Colon (tissue), 2 donors: ENCODE results near the gene RET.

ENCODE experiments used
- FAIRE-seq: peaks from 2 replicates; lab custom pipeline; 2012; peaks lifted over from hg19 to GRCh38; lab: Jason Lieb, UNC
- donor health status: control.
- donor health status: control.

The RET gene

DNA sequence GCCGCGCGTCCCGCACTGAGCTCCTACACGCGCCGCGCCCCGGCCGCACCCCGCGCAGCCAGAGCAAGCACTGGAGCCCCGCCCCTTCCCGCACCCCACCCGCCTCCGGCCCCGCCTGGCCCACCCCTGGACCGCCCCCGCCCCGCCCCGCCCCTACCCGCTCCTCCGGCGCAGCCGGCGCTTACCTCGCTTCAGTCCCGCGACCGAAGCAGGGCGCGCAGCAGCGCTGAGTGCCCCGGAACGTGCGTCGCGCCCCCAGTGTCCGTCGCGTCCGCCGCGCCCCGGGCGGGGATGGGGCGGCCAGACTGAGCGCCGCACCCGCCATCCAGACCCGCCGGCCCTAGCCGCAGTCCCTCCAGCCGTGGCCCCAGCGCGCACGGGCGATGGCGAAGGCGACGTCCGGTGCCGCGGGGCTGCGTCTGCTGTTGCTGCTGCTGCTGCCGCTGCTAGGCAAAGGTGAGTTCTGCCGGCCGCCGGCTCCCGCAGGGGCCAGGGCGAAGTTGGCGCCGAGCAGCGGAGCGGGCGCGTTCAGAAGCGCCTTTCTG, at the start of gene RET:
Gene RET (plus strand): TSS at position 194 of the 545 bp plus-strand sequence. CDS start 190 bp downstream, at position 384.
- no peak for FAIRE-seq

DNA sequence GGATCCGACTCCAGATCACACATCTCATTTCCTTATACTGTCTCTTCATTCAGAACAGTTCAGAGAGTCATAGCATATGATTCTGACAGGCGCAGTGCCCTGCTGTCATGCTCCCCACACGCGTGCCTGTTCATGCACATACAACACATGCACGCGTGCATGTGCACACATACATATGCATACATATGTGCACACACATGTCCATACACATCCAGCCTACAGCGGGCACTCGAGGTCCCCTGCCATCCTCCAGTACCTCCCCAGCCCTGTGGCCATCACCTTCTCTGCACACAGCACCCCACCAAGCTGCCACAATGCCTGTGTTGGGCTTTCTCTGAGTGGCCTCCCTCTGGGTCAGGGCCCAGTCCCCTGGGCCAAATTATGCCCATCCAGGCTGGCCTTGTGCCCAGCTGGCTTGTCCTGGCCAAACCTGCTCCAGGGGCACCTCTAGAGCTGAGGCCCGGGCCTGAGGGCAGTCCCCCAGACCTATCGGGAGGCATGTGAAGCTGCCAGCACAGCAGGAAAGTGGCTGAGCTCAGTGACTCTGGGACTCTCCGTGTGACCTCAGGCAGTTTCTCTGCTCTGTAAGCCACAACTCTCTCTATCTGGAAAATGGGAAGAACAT, 49.4 kb upstream of the RET start:
- FAIRE-seq = no peak

DNA sequence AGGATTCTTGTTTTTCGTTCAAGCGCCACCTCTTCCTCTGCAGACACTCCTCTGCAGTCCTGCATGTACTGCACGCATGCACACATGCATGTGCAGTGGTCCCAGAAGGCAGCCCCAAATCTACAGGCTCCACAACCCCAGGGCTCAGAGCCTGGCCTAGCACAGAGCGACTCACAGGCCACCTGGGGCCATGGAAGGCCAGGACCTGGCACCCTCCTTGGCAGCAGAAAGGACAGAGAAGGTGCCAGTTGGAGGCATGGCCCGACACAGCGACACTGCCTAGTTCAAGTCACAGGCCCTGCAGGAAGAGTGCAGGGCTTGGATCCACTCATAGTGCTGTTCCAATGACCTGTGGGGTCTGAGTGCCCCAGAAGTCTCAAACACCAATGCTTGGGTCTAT, 48.7 kb upstream of the RET start:
- no peak for FAIRE-seq

DNA sequence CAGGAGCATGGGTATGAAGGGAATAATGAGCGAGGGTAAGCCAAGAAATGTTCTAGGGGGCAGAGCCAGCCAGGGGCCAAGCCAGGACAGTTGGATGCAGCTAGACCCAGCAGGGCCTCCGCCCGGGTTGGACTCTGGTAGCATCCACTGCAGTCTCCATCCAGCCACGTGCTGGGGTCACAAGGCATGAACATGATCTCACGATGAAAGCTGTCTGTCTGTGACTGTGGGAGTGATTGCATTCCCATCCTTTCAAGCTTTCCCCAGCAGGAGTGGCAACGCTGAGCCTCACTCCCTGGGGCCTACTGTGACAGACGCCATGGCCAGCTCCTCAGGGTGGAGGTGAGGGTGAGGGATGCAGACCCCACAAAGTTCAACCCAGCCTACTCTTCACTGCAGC, 47.8 kb upstream of the RET start:
- FAIRE-seq = no peak

DNA sequence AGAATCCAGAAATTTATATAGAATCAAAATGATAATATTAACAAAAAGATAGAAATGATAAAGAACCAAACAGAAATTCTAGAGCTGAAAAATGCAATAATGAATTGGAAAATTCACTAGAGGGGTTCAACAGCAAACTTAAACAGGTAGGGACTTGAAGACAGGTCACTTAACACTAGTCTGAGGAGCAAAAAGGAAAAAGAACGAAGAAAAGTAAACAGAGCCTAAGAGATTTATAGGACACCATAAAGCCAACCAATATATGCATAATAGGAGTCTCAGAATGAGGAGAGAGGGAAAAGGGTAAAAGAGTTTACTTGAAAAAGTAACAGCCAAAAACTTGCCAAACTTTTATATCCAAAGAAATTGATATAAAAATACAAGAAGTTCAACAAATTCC, 44.3 kb upstream of the RET start:
- FAIRE-seq = no peak

DNA sequence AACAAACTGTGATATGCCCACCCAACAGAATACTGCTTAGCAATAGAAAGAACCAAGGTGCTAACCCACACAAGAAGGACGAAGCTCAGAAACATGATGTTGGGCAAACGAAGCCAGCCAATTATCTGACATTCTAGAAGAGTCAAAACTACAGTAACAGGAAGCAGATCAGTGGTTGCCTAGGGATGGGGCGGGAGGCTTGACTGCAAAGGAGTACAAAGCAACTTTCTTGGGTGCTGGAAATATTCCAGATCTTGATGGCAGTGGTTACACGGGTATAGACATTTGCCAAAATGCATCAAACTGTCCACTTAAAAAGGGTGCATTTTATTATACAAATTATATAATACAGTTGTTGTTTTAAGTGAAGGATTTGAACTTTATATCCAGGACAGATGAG, 41.1 kb upstream of the RET start:
- no peak for FAIRE-seq

DNA sequence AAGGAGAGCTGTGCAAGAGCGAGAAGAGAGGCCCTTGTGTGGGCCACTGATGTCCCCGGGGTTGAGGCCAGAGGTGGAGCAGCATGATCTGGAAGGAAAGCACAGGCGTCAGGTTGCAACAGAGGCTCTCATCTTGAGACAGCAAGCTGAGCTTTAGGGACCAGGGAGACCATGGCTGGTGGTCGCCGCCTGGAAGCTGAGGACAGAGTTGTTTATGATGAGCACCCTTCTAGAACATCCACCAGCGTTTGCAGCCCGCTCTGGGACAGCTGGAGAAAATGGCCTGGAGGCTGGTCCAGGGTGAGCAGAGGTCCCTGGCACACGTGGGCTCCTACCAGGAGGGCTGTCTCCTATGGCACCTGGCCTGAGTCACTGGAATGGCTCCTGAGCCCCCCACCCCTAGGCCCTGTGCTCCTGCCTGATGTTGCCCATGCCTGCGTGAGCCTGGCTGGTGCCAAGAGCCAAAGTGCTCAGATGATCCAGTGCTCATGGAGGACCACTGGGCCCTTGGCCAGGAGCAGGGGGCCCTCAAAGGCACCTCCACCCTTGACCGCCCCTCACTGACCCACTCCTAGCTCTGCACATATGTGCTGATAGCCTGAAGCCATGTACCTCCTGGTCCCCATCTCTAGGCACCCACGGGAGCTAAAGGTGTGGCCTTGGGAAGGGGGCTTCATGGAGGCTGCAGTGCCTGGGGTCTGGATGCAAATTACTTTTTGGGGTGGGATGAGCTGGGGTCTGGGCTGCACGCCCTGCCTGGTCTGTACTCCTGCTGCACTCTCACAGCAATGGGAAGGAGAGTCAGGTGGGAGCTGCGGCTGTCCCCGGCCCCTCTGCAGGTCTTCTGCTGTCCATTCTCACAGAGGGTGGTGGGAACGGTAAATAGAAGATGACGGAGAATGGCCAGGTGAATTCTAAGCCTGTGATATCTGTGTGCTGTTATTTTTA, 40.1 kb upstream of the RET start:
- no peak for FAIRE-seq

DNA sequence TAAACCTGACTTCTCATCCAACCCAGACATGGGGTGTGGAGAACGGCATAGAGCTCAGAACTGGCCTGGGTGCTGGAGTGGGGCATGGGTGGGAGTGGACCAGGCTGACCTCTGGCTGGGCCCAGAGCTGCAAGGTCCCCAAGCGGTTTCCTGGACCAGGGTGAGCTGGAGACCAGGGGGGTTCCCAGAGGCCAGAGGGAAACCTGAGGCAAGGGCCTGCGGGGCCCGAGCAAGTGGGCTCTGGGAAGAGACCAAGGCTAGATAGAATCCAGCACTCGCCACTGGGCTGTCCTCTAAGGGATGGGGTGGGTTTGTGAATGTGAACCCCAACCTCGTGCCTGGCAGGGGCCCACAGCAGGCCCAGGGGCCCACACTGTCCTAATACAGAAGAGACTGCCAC, 39.4 kb upstream of the RET start:
- FAIRE-seq = no peak

DNA sequence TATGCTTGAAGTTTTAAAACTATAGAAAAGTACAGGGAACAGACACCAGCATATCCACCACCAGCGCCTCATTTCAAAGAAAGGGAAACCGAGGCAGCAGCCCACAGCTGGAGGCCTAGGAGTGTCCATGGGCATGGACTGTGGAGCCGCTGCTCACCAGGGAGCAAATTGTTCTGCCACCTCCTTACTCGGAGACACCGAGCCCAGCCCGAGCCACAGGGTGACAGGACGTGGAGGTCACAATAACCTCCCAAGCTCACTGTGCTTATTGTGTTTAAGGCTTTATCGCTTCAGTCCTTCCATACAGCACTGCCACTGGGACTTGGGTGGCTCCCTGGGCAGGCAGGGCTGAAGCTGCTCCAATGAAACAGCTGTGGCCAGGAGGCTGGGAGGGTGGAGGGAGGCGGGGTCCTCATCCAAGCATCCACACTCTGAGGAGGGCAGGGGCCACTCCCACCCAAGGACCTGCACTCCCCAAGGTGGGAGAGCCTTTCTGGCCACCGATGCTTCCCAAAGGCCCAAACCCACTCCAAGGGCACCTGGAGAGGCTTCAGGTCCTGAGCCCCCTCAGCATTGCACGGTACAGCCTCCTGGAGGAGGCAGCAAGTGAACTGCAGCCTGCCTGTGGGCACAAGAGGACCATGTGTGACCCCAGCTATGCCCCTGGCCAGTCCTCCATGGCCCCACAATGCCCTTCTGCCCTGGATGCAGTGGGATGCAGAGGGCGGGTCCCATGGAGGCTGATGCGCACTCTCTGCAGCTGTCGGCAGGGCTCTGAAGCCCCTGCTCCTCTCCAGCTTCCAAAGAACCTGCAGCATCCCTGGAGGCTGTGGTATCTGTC, 38.7 kb upstream of the RET start:
- no peak for FAIRE-seq

DNA sequence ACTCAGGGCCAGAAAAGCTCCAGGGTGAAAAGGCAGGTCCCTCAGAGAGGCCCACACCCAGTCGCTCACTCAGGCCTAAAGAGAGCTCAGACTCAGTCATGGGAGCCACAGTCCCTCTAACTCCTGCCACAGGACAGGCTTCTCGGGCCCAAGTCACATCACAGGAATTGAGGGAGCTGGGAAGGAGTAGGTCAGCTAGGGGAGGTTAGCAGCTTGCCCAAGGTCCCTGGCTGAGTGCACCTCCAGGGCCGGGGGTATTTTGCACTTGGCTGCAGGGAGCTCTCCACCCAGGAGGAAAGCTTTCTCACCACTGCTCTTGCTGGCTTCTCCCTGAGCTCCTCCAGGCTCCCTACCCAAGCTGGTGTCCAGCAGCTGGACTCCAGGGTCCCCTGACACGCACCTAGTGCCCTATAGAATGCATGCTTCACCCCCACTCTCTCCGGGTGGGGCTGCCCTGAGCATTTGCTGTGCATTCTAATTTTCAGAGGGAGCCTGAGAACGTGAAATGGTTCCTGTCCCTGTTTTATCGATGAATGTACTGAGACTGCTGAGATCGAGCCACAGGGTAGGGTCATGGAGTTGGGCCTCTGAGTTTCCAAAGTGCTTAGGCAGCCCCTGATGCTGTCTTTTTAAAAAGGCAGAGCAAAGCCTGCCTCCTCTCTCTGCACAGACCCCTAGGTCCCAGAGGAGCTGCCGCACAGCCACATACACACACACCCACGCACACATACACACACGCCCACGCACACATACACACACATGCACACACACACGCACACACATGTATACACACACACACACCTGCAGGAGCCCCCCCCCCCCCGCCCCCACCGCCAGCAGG, 37.9 kb upstream of the RET start:
- no peak for FAIRE-seq

DNA sequence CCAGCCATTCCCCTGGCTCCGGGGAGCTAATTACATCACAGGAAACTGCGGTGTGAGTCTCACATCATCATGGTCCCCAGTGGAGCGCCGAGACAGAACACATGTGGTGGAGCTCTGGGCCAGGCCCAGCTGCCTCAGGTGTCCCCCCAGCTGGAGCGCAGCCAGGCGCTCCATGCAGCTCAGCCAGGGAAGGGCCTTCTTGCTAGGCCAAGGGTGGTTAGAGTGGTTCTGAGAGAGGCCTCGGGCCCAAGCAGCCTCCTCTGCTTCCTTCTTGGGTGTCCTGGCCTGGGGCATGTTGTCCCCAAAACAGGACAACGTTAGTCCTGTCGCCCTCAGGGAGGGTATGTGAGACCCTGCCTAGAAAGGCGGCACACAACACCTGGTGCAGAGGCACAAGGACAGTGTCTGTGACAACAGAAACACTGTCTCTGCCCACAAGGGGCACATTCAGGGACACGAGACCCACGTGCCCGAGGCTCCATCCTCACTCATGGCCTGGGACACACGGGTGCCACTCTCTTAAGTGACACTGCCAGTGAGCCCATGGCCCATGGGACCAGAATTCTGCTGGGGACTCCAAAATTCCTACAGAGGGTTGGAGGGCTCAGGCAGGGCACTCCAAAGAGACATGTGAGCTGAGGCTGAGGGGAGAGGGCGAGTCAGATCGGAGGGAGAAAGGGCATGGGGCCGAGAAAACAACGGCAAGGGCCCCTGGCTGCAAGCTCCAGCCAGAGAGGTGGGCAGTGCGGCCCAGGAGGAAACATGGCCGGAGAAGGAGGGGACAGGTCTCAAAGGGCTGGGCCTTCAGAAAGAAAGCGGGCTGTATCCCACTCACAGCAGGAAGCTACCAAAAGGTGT, 37.0 kb upstream of the RET start:
- no peak for FAIRE-seq

DNA sequence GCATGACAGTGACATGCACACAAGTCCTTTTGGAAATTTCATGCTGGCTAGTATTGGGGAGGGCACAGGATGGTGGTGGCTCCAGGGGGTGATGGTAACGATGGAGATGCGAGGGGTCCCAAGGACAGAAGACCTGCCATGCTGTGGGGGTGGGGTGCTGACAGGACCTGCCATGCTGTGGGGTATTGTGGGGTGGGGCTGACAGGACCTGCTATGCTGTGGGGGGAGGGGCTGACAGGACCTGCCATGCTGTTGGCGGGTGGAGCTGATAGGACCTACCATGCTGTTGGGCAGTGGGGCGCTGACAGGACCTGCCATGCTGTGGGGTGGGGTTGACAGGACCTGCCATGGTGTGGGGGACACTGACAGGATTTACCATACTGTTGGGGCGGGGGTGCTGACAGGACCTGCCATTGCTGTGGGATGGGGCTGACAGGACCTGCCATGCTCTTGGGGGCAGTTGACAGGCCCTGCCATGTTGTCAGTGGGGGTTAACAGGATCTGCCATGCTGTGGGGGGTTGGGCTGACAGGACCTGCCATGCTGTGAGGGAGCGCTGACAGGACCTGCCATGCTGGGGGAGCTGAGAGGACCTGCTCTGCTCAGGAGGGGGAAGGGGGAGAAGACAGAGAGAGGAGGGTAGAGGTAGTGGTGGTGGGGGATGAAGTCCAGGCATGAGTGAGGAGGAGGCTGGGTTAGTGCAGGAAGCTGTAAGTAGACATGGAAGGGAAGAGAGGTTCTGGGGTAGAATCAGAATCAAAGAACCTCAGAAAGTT, 36.2 kb upstream of the RET start:
- no peak for FAIRE-seq

DNA sequence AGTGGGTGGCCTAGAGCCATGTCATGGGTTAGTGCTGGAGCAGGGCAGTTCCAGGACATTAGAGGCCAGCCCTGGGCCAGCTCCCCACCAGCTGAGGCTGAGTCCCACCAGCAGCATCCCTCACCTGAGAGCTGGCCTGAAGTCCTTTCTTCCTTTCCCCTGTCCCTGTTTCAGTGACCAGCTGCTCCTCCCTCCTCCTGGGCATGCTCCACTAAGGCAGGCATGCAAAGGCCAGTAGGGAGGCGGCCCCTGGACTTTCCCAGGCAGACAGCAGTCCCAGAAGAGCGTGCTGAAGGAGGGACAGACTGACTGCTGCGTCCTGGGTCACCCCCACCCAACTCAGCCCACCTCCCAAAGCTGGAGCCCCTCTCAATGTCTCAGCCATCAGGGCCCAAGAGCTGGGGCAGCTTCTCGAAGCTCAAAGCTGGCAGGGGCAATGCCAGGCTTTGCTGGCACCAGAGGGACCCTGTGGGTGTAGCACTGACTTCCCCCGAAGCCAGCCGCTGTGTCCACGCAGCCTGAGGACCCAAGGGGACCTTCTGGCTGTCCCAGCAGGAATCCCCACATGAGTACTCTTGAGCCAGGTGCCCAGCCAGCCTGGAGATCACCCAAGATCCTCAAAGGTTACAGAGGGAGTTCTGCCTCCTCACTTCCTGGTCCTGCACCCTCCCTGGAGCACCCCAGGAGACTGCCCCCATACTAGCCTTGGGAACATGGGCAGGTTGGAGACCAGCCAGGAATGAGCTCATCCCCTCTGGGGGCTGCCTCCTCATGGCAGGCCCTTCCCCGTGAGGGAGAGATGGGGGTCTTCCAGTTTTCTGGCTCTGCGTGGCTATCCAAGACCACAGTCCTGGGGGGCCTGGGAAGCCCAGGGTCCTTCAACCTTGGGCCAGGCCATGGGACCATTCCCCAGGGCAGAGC, 35.2 kb upstream of the RET start:
- FAIRE-seq = no peak

DNA sequence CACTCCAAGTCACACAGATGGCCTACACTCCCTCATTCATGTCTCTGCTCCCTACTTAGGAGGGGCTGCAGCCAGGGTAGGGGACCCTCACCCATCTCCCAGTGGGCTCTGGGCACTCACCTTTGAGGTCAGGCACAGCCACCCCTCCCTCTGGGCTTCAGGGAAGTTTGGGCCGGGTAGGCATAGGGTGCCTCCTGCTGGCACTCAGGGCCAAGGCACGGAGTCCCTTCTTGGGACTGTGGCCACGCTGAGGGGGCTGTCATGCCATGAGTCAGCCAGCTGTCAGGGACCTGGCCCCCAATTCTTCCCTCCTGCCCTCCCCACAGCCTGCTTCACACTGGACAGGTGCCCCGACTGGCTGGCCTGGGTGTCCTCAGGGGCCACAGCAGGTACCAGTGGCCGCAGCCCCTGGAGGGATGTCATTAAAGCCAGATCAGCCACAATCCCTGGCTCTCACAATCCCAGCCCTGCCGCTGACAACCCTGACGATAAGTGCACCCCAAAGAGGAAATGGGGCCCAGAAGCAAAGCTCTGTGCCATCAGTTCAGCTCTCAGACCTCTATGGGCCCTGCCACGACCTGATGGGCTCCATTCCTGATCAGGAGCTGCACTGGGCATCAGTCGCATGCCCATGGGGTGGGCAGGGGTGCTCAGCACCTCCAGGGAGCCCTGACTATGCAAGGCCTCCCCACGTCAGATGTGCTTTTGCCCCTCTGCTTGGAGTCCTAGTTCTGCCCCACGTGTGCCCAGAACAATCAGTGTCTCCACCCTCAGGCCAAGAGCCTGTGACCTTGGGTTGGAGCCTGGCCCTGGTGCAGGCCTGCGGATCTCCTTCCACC, 34.1 kb upstream of the RET start:
- FAIRE-seq = no peak

DNA sequence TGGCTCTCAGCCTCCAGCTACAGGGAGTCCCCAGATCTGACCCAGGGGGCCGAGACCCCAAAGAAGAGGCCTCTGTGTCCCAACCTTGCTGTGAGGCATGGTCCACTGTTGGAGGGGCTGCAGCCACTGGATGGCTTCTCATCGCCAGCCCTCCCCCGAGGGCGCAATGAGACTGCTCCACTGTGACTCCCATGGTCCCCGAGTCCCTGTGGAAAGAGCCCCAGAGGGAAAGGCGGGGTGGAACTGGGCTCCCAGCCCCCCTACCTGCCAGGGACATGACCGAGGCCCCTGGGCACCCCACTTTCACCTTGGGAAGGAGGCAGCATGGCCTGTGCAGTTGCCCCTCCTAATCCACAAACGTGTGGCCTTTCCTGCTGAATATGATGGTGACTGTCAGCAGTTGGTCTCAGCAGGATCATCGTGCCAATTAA, 33.5 kb upstream of the RET start:
- FAIRE-seq = no peak

DNA sequence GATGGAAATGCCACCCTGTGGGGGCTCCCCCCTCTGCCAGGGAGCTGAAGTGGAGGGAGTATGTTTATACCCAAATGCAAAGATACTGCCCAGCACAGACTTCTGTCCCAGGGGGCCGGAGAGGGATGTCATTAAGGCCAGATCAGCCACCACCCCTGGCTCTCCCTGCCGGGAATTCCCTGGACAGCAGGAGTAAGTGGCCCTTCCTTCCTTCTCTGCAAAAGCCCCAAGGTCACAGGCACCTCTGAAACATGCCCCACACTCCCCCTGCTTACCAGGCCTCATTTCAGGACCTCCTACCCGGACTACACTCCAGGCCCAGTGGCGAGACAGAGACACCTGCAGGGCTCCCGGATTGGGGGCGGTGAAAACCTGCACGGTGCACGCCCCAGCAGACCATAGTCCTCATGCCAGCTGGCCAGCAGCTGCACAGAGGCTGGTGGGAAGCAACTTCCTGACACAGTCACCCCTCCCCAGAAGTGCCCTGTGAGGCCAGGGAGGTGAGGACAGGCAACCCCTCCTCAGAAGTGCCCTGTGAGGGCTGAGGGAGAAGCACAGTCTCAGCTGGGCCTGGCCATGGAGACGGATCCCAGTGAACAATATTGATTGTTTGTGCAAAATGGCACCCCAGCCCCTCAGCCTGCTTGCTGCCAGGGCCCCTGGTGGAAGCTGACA, 33.0 kb upstream of the RET start:
- no peak for FAIRE-seq

DNA sequence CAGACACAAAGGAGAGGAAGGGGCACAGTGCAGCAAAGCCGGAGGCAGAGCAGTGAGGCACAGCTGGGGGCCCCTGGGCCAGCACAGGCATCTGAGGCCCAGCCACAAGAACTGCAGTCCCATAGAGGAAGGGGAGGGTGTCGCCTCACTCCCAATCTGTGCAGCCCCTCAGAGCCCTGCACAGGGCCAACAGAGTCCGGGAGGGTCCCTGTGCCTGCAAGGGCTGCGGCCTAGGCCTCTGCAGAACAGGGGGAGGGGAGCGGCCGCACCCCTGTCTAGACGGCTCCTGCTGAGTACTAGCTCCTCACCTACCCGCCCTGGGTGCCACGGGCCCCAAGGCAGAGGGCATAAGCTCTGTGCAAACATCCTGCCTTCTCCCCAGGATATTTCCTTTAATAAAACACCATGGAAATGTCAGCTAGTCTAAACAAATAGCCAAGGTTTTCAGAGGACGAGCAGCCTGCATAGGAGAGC, 32.4 kb upstream of the RET start:
- no peak for FAIRE-seq
